ENCODE results near the gene GFRA4.
A peak's percentile ranks its signal among the peaks of the same experiment; 100 is the strongest.

The GFRA4 gene

GRCh38 chr20:3673221-3674070 is 10.2 kb upstream of the GFRA4 start:
- DNase-seq, result no peak

DNA sequence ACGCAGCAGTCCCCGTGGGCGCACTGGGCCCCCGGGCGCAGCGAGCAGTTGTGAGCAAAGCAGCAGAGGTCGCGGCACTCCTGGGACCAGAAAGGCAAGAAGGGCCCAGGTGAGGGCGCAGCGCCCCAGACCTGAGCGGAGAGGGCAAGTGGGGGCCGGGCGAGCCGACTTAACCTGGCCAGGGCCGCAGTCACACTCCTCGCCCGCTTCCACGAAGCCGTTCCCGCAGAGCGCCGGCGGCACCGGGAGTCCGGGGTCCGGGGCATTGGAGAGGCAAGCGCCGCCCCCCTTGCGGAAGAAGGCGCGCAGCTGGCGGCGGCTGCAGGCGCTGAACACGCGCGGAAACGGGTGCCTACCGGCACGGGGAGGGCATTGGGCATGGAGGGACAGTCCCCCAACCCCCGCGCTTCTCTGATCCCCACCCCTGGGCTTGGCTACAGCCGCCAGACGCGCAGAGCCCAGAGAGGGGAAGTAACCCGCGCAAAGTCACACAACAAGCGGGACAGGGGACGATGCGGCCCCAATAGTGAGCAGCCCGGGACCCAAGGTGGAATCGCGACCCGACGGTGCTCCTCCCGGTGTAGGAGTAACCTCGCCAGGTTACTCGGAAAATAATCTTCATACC is 9.5 kb upstream of the GFRA4 start:
- DNase-seq, result no peak

DNA sequence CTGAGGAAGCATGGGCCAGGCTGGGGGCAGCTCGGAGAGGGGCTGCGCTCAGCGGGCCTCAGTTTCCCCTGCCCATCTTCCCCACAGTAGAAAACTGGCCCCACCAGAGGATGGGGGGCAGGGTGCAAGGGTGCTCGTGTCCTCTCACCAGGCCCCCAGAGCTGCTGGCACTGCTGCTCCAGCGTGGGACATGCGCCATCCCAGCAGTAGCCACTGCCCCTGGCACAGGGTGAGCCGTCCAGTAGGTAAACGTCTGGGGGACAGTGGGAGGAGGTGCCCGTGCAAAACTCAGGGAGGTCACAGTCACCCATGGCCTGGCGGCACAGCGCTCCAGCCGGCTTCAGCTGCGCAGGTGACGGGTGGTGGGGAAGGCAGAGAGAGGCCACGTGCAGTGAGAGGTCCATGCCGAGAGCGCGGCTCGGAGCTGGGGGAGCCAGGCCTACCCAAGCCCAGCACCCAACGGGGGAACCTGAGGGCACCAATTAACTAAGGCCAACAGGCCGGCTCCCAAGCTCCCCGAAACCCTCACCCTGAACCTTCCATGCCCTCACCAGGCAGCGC is 8.9 kb upstream of the GFRA4 start:
- no peak for DNase-seq

DNA sequence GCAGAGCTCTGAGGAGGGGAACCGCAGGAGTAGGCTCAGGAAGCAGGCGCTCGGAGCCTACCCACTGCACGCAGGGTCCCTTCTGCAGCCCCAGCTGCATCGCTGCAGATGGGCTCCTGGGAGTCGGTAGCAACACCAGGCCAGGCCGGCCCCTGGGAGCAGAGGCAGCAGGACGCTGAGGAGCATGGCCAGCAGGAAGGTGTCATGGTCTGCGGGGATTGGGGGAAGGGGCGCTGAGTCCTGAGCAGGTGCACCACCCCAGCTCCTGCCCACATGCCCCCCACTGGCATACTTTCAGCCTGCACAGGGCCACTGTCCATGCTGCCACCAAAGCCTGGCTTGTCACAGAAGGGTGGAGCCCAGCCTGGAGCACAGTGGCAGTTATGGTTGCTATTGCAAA is 7.7 kb upstream of the GFRA4 start:
- DNase-seq, result no peak

DNA sequence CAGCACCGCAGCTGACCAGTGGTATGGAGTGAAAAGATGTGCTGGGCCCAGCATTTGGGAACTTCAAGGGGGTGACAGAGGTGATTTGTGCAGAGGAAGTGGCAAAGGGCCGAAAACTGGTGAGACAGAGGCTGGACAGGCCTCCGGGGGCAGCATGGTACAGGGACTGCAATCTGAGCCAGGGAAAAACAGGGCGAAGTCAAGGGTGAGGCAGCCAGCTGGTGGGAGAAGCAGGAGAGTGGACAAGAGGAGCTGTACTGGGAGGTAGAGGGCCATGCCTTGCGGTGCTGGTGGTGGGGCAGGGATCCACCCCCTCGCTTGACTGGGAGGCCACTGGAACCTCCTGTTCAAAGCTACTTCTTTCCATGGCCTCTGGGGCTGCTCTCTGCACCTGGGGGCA is 7.3 kb upstream of the GFRA4 start:
- no peak for DNase-seq

DNA sequence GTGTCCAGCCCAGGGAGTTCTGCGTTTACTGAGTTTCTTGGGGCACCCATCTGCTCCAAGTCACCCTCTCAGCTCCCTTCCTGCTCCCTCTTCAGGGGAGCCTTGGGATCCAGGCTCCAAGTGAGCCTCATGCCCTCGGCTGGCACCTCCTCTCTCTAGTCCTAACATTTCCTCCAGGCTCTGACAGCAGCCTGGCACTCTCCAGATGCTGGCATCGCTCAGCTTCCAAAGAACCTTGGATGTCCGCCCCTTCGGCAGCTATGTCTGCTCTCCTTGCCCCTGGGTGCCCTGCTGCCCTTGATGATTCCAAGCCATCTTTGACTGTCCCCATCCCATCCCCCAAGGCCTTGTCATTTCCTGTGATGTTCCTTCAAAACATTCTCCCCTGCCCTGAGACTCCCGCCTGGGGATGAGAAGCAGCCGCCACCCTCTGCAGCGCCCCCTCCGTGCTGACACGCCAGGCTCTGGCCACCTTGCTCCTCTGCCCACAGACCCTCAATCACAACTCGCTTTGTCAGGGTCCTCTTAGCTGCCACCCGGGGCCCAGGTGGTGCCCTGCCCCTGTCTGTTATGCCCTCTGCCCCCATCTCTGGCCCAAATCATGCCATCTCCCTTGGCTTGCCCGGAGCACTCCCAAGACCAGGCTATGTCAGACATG is 6.6 kb upstream of the GFRA4 start:
- no peak for DNase-seq

DNA sequence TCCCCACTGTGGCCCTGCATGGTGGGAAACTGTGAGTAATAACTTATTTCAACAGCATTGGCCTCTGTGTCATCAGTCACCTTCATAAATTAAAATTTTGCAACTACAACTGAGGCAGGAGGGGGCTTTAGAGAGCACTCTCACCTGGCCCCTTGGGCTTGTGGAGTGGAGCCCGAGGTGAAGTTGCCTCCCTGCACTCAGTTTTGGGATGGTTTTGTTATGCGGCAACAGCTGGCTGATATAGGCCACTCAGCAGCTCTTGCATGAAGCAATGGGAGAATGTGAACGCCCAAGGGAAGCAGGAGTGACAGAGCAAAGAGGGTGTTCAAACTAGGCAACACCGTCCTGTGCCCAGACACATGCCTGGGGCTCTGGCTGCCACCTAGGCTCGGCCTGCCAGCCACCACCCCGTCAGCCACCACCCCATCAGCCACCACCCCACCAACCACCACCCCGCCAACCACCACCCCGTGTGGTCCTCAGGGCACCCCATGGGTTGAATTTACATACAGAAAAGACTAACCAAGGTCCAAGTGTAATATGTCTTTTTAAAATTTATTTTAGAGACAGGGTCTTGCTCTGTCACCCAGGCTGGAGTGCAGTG is 4.3 kb upstream of the GFRA4 start:
- DNase-seq, result no peak

DNA sequence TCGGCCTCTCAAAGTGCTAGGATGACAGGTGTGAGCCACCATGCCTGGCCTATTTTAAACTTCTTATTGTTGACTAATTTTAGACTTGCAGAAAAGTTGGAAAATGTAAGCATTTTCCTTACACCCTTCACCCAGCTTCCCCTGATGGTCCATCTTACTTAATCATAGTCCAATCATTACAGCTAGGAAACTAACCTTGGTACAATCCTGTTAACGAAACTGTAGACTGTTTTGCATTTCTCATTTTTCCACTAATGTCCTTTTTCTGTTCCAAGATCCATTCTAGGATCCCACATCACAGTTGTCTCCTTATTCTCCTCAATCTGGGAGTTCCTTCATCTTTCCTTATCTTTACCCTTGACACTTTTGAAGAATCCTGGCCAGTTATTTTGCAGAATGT is 659 bp upstream of the GFRA4 start:
- DNase-seq, result no peak

DNA sequence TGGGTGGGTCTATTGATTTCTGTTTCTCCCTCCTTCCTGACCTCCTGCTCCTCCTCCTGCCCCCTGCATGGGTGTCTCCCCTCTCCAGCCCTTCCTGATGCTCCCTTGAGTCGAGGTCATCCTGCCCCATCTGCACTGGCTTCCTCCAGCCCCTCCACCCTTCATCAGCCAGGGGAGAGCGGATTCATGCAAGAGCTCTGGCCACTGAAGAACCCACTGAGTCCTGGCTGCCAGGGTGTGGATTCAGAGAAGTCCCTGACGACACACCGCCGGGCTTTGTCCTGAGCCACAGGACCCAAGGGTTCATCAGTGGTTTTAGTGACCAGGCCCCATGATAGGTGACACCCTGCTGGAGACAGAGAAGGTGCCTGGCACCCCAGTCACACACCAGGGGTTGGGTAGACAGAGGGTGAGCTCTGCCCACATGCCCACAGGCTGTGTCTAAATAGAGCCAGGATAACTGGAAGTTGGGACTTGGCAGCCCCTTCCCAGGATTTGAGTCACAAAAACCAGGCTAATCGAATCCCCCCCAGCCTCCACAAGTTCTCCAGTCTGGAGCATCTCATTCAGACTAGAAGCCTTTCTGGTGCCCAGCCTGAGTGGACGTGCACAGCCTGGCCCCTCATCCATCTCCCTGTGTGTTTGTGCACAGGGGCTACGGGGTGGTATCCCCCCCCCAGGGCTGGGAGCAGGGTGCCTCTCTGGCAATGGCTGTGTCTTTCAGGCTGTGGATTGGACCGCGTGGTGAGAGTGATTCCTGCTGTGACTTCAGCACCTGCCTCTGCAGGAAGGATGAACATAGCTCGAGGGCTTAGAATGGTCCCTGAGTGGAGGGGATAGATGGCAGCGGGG is 1.2 kb downstream of the GFRA4 start:
- peak; percentile 25 to 52 (median 51) for DNase-seq

- no peak for DNase-seq
Observed at GRCh38 chr20:3661060-3661813, 2.0 kb downstream of the GFRA4 start.

GRCh38 chr20:3660262-3661059 is 2.7 kb downstream of the GFRA4 start:
- DNase-seq, result no peak

DNA sequence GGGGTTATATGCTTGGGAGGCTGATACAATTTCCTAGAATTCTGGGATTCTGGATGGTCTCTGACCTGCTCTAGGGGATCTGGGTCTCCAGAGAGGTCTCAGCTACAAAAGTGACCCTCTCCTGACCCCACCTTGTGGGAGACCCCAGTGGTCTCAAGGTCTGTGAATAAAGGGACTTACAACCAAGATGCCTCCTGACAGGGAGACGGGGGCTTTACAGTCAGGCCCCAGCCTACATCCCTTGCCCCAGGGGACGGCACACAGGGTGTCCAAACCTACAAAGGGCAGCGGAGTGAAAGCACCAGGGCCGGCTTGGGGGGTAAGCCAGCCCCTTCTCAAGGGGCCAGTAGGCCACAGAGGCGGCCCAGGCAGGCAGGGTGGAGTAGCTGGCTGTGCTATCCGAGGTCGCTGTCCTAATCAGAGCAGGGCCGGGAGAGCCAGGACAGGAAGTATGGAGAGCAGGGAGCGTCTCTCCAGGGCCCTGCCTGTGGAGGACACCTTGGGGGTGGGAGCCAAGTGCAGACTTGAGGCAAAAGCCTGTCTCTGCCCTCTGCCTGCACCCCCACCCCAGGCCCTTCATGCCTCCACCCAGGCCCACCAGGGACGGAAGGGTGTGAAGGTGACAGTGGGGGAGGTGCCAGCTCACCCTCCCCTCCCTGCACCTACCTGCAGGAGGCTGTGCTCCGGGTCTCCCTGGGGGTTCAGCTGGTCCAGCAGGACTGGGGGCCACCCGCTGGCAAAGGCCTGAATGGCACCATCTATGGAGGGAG is 3.5 kb downstream of the GFRA4 start:
- no peak for DNase-seq

- no peak for DNase-seq
Observed at GRCh38 chr20:3658716-3659491, 4.3 kb downstream of the GFRA4 start.

DNA sequence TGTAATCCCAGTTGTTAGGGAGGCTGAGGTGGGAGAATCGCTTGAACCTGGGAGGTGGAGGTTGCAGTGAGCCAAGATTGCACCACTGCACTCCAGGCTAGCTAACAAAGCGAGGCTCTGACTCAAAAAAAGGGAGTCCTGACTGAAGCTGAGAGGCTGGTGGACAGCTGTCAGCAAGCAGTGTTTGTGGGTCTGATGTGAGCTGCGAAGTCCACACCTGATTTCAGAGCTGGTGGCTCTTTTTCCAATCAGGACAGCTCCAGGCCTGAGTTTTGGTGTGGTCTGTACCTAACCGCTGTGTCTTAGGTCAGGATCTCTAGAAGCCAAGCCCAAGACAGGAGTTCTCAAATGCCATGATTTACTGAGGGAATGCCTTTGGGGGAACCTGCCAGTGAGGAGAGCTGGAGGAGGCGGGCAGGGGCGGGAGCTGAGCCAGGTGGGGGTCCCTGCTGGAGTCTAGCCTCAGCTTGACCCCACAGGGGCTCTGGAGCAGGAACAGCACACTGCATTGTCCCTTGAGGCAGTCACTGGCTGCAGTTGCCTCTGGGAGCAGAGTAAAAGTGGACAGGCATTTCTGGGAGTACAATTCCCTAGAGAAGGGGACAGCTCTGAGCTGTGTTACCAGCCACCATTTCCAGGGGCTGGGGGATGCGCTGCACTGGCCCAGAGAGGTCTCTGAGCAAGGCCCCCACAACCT is 5.0 kb downstream of the GFRA4 start:
- DNase-seq, result no peak

GRCh38 chr20:3655131-3655405 is 8.1 kb downstream of the GFRA4 start:
- DNase-seq, result no peak

DNA sequence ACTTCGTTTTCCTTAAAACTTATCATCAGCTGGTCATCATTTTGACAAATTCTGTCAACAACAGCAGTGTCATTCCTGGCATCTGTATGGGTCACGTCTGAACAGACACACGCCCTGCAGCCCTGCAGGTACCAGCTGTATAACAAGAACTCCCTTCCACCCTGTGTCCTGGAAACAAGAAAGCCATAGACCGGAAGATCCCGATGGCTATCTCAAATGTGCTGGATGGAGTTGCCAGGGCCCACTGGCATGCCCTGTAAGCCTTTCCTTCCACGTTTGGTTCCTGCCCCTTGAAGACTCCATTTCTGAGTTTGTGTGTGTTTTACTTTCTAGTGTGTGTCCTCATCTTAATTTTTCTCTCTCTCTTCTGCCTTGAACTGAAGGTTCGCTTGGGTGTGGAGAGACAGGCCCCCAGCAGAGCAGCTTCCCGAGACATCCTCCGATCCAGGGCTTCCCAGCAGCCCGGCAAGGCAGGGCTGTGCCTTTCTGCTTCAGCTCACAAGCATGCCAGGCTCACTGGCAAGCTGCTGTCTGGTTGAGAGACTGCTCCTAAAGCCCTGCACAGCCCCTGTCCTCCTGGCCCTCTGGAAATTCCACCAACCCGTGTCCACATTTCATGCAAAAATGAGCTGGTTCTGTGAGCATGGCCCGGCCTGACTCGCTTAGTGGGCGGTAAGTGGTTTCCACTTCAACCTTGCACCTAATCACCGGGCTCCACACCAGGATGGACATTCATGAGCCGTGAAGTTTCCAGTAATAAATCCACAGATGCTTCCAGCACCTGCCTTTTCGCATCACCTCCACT is 8.7 kb downstream of the GFRA4 start:
- peak; percentile 62 to 97 (median 80) for DNase-seq

GRCh38 chr20:3653921-3654320 is 9.3 kb downstream of the GFRA4 start:
- peak in 1 of 3 experiments; percentile 62 for DNase-seq
